Measurements from ENCODE around the gene OSTM1. TPM values are rescaled to one million over a fixed set of nuclear protein-coding genes. Genes with fewer than 3 reads are reported as not detected.

Gene OSTM1
- total RNA-seq, 2 experiments from 2014 or later, result 10.5 to 19.1 TPM

GRCh38 chr6:108093781-108094300, 19.3 kb upstream of the OSTM1 start:
- POLR2A ChIA-PET, result interaction anchor here (0.7 kb wide), 1 partner anchor 429 kb away, joined by 3 read pairs; no protein-coding TSS in a partner anchor
- TF ChIP-seq, protein P1, sequence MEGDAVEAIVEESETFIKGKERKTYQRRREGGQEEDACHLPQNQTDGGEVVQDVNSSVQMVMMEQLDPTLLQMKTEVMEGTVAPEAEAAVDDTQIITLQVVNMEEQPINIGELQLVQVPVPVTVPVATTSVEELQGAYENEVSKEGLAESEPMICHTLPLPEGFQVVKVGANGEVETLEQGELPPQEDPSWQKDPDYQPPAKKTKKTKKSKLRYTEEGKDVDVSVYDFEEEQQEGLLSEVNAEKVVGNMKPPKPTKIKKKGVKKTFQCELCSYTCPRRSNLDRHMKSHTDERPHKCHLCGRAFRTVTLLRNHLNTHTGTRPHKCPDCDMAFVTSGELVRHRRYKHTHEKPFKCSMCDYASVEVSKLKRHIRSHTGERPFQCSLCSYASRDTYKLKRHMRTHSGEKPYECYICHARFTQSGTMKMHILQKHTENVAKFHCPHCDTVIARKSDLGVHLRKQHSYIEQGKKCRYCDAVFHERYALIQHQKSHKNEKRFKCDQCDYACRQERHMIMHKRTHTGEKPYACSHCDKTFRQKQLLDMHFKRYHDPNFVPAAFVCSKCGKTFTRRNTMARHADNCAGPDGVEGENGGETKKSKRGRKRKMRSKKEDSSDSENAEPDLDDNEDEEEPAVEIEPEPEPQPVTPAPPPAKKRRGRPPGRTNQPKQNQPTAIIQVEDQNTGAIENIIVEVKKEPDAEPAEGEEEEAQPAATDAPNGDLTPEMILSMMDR (conservative IDR thresholded peaks at IDR 0.05; ENCODE audit: low read length), result no peak
- TF ChIP-seq EZH2phosphoT487 (IDR thresholded peaks at IDR 0.05; ENCODE audit: borderline replicate concordance, low read depth, low read length), result no peak
- no peak overlapping the region for H3K4me2 ChIP-seq (ENCODE audit: low read length)
- H3K27ac ChIP-seq (ENCODE audit: low read depth, low read length, poor library complexity, severe bottlenecking), result no peak overlapping the region
- no peaks in the 10 kb centered on the region for H3K9me3 ChIP-seq (ENCODE audit: low read length)
- intact Hi-C loops (cut with micrococcal nuclease; ENCODE audit: unreplicated experiment), result no loop called here
- H3K9me2 ChIP-seq (ENCODE audit: insufficient read depth, low read length), result no peaks in the 10 kb centered on the region
- CTCF ChIA-PET (ENCODE audit: unreplicated experiment), result no interaction called here
- H3K36me3 ChIP-seq (ENCODE audit: insufficient read depth, low read length), result no peaks in the 10 kb centered on the region
- no TSS peak for BruUV-seq (replicated peaks)
- H3K79me2 ChIP-seq (ENCODE audit: insufficient read depth, low read depth, low read length), result no peaks in the 10 kb centered on the region
- H4K20me1 ChIP-seq (ENCODE audit: insufficient read depth, low read length), result no peaks in the 10 kb centered on the region
- no peak for DNase-seq (ENCODE audit: low spot score)
- no peak overlapping the region for H2AFZ ChIP-seq (ENCODE audit: low read length)
- H3K4me3 ChIP-seq (ENCODE audit: low read depth, low read length, poor library complexity, severe bottlenecking), result no peak overlapping the region
- H3K4me1 ChIP-seq (ENCODE audit: insufficient read depth, low read length, poor library complexity, severe bottlenecking), result no peaks in the 10 kb centered on the region

DNA sequence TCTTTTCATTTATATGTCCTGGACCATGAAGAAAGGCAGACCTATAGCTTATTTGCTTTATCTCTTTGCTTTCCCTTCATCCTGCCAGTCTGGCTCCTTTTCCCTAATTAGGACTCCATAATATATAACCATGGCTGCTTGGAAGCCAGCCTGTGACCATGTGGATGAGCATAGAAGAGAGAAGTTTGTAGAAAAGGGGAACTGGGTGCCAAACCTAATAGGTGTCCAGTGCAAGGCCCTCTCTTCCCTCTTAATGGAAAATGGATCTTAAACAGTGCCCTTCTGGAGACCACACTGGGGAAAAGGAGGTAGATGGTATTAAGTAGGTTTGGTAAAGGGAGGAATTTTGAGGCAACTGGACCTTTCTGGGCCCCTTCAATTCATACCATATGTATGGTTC, 16.7 kb upstream of the OSTM1 start:
- Histone ChIP-seq H2AFZ (ENCODE audit: low read length) (no peak overlapping the region), H3K4me2 (ENCODE audit: low read length) (no peak overlapping the region), H3K36me3 (ENCODE audit: insufficient read depth, low read length) (no peaks in the 10 kb centered on the region), H3K27ac (ENCODE audit: low read depth, low read length, poor library complexity, severe bottlenecking) (no peak overlapping the region), H4K20me1 (ENCODE audit: insufficient read depth, low read length) (no peaks in the 10 kb centered on the region), H3K4me3 (ENCODE audit: low read depth, low read length, poor library complexity, severe bottlenecking) (no peak overlapping the region), H3K4me1 (ENCODE audit: insufficient read depth, low read length, poor library complexity, severe bottlenecking) (no peaks in the 10 kb centered on the region), H3K9me2 (ENCODE audit: insufficient read depth, low read length) (no peaks in the 10 kb centered on the region), H3K79me2 (ENCODE audit: insufficient read depth, low read depth, low read length) (no peaks in the 10 kb centered on the region), H3K9me3 (ENCODE audit: low read length) (no peaks in the 10 kb centered on the region)
- no peak for DNase-seq (ENCODE audit: low spot score)
- BruUV-seq (replicated peaks), result no TSS peak
- no peak for TF ChIP-seq EZH2phosphoT487 (IDR thresholded peaks at IDR 0.05; ENCODE audit: borderline replicate concordance, low read depth, low read length)
- TF ChIP-seq, protein P1 (conservative IDR thresholded peaks at IDR 0.05; ENCODE audit: low read length), result no peak
- ChIA-PET CTCF (ENCODE audit: unreplicated experiment) (no interaction called here), POLR2A (no interaction called here)
- intact Hi-C loops (cut with micrococcal nuclease; ENCODE audit: unreplicated experiment), result no loop called here

DNA sequence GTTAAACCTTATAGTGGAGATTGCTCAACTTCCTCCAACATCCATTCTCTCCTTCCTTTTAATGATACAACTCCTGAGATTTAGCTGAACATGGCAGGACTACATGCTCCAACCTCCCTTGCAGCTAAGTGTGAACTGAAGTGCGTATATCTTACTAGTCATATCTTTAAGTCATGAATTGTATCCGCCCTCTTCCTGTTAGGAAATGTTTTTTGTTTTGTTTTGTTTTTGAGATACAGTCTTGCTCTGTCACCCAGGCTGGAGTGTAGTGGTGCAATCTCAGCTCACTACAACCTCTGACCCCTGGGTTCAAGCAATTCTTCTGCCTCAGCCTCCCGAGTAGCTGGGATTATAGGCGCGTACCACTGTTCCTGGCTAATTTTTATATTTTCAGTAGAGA, 8.8 kb upstream of the OSTM1 start:
- intact Hi-C loops (cut with micrococcal nuclease; ENCODE audit: unreplicated experiment), result no loop called here
- no peak for DNase-seq (ENCODE audit: low spot score)
- Histone ChIP-seq H3K9me3 (ENCODE audit: low read length) (no peaks in the 10 kb centered on the region), H2AFZ (ENCODE audit: low read length) (no peak overlapping the region), H3K4me2 (ENCODE audit: low read length) (no peak overlapping the region), H3K9me2 (ENCODE audit: insufficient read depth, low read length) (no peaks in the 10 kb centered on the region), H4K20me1 (ENCODE audit: insufficient read depth, low read length) (no peaks in the 10 kb centered on the region), H3K79me2 (ENCODE audit: insufficient read depth, low read depth, low read length) (no peaks in the 10 kb centered on the region), H3K4me1 (ENCODE audit: insufficient read depth, low read length, poor library complexity, severe bottlenecking) (no peaks in the 10 kb centered on the region), H3K36me3 (ENCODE audit: insufficient read depth, low read length) (no peaks in the 10 kb centered on the region), H3K4me3 (ENCODE audit: low read depth, low read length, poor library complexity, severe bottlenecking) (no peak overlapping the region), H3K27ac (ENCODE audit: low read depth, low read length, poor library complexity, severe bottlenecking) (no peak overlapping the region)
- TF ChIP-seq, protein P1 (conservative IDR thresholded peaks at IDR 0.05; ENCODE audit: low read length), result no peak
- TF ChIP-seq EZH2phosphoT487 (IDR thresholded peaks at IDR 0.05; ENCODE audit: borderline replicate concordance, low read depth, low read length), result no peak
- POLR2A ChIA-PET, result interaction anchor here (0.6 to 0.8 kb wide), 4 partner anchors 19 to 257 kb away, joined by 3 to 4 read pairs (median 4); no protein-coding TSS in a partner anchor
- no TSS peak for BruUV-seq (replicated peaks)
- CTCF ChIA-PET (ENCODE audit: unreplicated experiment), result no interaction called here
